OCI-LY1 (cell line): Measurements from ENCODE around the gene SLC12A7.

Source experiments
- H2AFZ ChIP-seq: fragments of 200-600 bp; sonication (generic), shearing (Covaris generic); 2 replicates; pipeline ENCODE4 v1.6.0; 2014; ENCODE audit warnings: antibody characterized with exemption, mild to moderate bottlenecking, low read length
- H3F3A ChIP-seq: fragments of 200-600 bp; sonication (generic), shearing (Covaris generic); 2 replicates; pipeline ENCODE4 v1.6.0; 2014; ENCODE audit warnings: mild to moderate bottlenecking, antibody characterized with exemption, low read length, moderate library complexity; ENCODE audit not compliant: insufficient read depth
- H3K27ac ChIP-seq: fragments of 200-600 bp; sonication (generic); 2 replicates; pipeline ENCODE4 v1.5.1; 2014; ENCODE audit warnings: low read length, mixed run types, mild to moderate bottlenecking, low read depth; ENCODE audit not compliant: poor library complexity, severe bottlenecking
- H3K27me3 ChIP-seq: fragments of 200-600 bp; sonication (generic); 2 replicates; pipeline ENCODE4 v1.6.0; 2014; ENCODE audit warnings: antibody characterized with exemption, mild to moderate bottlenecking, low read length, moderate library complexity; ENCODE audit not compliant: insufficient read depth
- H3K36me3 ChIP-seq: fragments of 200-600 bp; sonication (generic); 2 replicates; pipeline ENCODE4 v1.6.1; 2014; ENCODE audit warnings: mild to moderate bottlenecking, antibody characterized with exemption, low read length, moderate library complexity, mixed read lengths; ENCODE audit not compliant: insufficient read depth
- H3K4me1 ChIP-seq: fragments of 200-600 bp; sonication (generic); 2 replicates; pipeline ENCODE4 v1.5.1; 2014; ENCODE audit warnings: mild to moderate bottlenecking, low read length, moderate library complexity; ENCODE audit not compliant: insufficient read depth, severe bottlenecking
- H3K4me2 ChIP-seq: fragments of 200-600 bp; sonication (generic), shearing (Covaris generic); 2 replicates; pipeline ENCODE4 v1.6.1; 2014; ENCODE audit warnings: low read length
- H3K4me3 ChIP-seq: fragments of 200-600 bp; sonication (generic); 2 replicates; pipeline ENCODE4 v1.5.1; 2014; ENCODE audit warnings: low read length, low read depth, mild to moderate bottlenecking, mixed read lengths; ENCODE audit not compliant: poor library complexity, severe bottlenecking
- H3K79me2 ChIP-seq: fragments of 200-600 bp; shearing (Covaris generic); 2 replicates; pipeline ENCODE4 v1.6.1; 2016; ENCODE audit warnings: mixed run types, low read length, mixed read lengths; ENCODE audit not compliant: insufficient read depth
- H3K9ac ChIP-seq: fragments of 200-600 bp; sonication (generic), shearing (Covaris generic); 2 replicates; pipeline ENCODE4 v1.6.1; 2014; ENCODE audit warnings: mild to moderate bottlenecking, low read length, mixed read lengths
- H3K9me2 ChIP-seq: fragments of 200-600 bp; sonication (generic), shearing (Covaris generic); 2 replicates; pipeline ENCODE4 v1.6.1; 2014; ENCODE audit warnings: low read depth, mild to moderate bottlenecking, low read length, mixed read lengths
- H3K9me3 ChIP-seq: fragments of 200-600 bp; shearing (Covaris generic); 2 replicates; pipeline ENCODE4 v1.6.1; 2014; ENCODE audit warnings: low read length, mixed read lengths
- H4K20me1 ChIP-seq: fragments of 200-600 bp; sonication (generic), shearing (Covaris generic); 2 replicates; pipeline ENCODE4 v1.6.0; 2016; ENCODE audit warnings: mild to moderate bottlenecking, low read length; ENCODE audit not compliant: insufficient read depth
- EZH2 ChIP-seq: fragments of 200-600 bp; sonication (generic), shearing (Covaris generic); IDR thresholded peaks from 2 replicates; pipeline ENCODE4 v1.8.0; 2017; ENCODE audit warnings: borderline replicate concordance, mixed run types, mild to moderate bottlenecking, antibody characterized with exemption, low read length, moderate library complexity, mixed read lengths
- TF ChIP-seq, protein P1 (sequence below): fragments of 200-600 bp; sonication (generic), shearing (Covaris generic); IDR thresholded peaks from 2 replicates; pipeline ENCODE4 v1.5.1; 2017; ENCODE audit warnings: mild to moderate bottlenecking, antibody characterized with exemption, low read length, moderate library complexity, mixed read lengths

The SLC12A7 gene

DNA sequence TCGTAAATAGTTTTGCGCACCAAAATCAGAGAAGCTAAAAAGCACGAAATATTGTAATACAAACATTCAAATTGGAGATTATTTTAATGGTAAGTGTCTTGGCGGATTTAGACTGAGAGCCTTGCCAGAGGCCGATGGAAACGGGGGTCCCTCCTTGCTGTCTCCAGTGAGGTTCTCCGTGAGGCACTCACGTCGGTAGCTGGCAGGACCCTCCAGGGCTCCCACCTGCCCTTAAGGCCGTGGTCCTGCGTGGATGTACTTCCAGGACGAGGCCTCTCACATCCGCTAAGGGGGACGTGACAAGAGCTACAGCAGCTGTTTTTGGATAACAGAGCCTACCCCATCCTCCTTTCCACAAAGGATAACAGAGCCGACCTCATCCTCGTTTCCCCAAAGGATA lies 95.4 kb downstream of the SLC12A7 start:
- Histone ChIP-seq H3K4me1 (no peaks in the 10 kb centered on the region), H3K4me2 (no peak overlapping the region), H3K9me2 (no peaks in the 10 kb centered on the region), H3F3A (no peaks in the 10 kb centered on the region), H3K4me3 (no peak overlapping the region), H2AFZ (no peak overlapping the region), H3K36me3 (no peaks in the 10 kb centered on the region), H3K79me2 (no peaks in the 10 kb centered on the region), H3K9ac (no peak overlapping the region), H3K9me3 (no peaks in the 10 kb centered on the region), H3K27ac (no peak overlapping the region), H3K27me3 (no peaks in the 10 kb centered on the region), H4K20me1 (no peaks in the 10 kb centered on the region)
- TF ChIP-seq, protein P1, sequence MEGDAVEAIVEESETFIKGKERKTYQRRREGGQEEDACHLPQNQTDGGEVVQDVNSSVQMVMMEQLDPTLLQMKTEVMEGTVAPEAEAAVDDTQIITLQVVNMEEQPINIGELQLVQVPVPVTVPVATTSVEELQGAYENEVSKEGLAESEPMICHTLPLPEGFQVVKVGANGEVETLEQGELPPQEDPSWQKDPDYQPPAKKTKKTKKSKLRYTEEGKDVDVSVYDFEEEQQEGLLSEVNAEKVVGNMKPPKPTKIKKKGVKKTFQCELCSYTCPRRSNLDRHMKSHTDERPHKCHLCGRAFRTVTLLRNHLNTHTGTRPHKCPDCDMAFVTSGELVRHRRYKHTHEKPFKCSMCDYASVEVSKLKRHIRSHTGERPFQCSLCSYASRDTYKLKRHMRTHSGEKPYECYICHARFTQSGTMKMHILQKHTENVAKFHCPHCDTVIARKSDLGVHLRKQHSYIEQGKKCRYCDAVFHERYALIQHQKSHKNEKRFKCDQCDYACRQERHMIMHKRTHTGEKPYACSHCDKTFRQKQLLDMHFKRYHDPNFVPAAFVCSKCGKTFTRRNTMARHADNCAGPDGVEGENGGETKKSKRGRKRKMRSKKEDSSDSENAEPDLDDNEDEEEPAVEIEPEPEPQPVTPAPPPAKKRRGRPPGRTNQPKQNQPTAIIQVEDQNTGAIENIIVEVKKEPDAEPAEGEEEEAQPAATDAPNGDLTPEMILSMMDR: no peak
- TF ChIP-seq EZH2: no peak

DNA sequence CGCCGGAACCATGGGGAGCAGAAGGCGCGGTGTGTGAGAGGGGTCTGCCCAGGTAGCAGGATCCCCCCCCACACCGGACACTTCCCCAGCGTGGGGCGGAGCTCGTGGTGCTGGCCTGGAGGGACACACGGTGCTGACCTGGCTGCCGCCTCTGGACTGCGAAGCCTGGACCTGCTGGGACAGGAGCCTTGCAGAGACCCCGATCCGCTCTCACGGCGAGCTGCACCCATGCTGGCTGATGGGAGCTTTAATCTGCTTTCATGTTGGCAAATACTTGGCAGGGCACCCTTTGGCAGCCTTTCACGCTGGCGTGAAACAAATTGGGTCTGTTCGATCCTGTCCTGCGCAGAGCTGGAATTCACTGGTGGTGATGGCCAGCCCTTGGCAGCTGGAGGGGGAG lies 95.8 kb downstream of the SLC12A7 start:
- Histone ChIP-seq H2AFZ (no peak overlapping the region), H3K79me2 (no peaks in the 10 kb centered on the region), H3K4me1 (no peaks in the 10 kb centered on the region), H3K4me3 (no peak overlapping the region), H3K9ac (no peak overlapping the region), H3K27ac (no peak overlapping the region), H3K4me2 (no peak overlapping the region), H3K36me3 (no peaks in the 10 kb centered on the region), H3F3A (no peaks in the 10 kb centered on the region), H3K9me3 (no peaks in the 10 kb centered on the region), H3K9me2 (no peaks in the 10 kb centered on the region), H4K20me1 (no peaks in the 10 kb centered on the region), H3K27me3 (no peaks in the 10 kb centered on the region)
- TF ChIP-seq, protein P1: no peak
- TF ChIP-seq EZH2: no peak

DNA sequence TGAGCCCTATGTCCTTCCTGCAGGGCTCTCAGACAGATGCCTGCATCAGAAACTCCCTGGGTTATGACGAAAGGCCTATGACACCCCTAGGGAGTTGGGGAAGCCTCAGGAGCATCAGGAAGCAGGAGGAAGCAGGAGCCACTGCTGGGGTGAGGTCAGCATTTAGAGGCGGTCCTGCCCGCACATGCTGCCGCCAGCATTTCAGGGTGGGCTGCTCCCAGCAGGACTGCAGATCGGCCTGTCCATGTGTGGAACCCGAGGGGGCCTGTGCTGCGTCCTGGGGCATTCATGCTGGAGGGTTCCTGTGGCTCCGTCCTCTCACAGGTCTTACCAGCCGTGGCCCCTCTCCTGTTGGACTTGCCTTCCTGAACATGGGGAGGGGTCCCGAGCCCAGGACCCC lies 96.4 kb downstream of the SLC12A7 start:
- Histone ChIP-seq H4K20me1 (no peaks in the 10 kb centered on the region), H3K9me3 (no peaks in the 10 kb centered on the region), H3K36me3 (no peaks in the 10 kb centered on the region), H3K9ac (no peak overlapping the region), H3K27me3 (no peaks in the 10 kb centered on the region), H3K27ac (no peak overlapping the region), H3K9me2 (no peaks in the 10 kb centered on the region), H3K79me2 (no peaks in the 10 kb centered on the region), H3K4me2 (no peak overlapping the region), H3K4me3 (no peak overlapping the region), H2AFZ (no peak overlapping the region), H3F3A (no peaks in the 10 kb centered on the region), H3K4me1 (no peaks in the 10 kb centered on the region)
- TF ChIP-seq EZH2: no peak
- TF ChIP-seq, protein P1: no peak
